LNCaP clone FGC (cell line): Measurements from ENCODE around the gene MAP1A.
"Not testable (repeated sequence)": the region's sequence is repeated elsewhere in the genome, so short reads cannot be mapped to it uniquely, and the experiment has no call there.

Experiments
- DNase-seq: peaks from one replicate; pipeline ENCODE4 v3.0.0-alpha.2; 2011; ENCODE audit warnings: low read depth
- H3K4me3 ChIP-seq: 2 replicates; pipeline ENCODE4 v1.5.1; 2011; ENCODE audit warnings: mild to moderate bottlenecking, low read depth, low read length, control low read depth
- TF ChIP-seq, protein P1 (sequence below): IDR thresholded peaks from 2 replicates; pipeline ENCODE4 v1.5.1; 2012; ENCODE audit warnings: mild to moderate bottlenecking; ENCODE audit not compliant: control insufficient read depth, insufficient read depth; ENCODE audit errors: extremely low read depth

The MAP1A gene

DNA sequence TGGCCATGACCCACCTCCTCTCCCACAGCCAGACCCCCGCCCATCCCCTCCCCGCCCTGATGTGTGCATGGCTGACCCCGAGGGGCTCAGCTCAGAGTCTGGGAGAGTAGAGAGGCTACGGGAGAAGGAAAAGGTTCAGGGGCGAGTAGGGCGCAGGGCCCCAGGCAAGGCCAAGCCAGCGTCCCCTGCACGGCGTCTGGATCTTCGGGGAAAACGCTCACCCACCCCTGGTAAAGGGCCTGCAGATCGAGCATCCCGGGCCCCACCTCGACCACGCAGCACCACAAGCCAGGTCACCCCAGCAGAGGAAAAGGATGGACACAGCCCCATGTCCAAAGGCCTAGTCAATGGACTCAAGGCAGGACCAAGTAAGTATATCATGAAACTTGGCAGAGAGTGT, 11.7 kb downstream of the MAP1A start:
- DNase-seq, result no peak
- H3K4me3 ChIP-seq, result no peak overlapping the region
- TF ChIP-seq, protein P1, sequence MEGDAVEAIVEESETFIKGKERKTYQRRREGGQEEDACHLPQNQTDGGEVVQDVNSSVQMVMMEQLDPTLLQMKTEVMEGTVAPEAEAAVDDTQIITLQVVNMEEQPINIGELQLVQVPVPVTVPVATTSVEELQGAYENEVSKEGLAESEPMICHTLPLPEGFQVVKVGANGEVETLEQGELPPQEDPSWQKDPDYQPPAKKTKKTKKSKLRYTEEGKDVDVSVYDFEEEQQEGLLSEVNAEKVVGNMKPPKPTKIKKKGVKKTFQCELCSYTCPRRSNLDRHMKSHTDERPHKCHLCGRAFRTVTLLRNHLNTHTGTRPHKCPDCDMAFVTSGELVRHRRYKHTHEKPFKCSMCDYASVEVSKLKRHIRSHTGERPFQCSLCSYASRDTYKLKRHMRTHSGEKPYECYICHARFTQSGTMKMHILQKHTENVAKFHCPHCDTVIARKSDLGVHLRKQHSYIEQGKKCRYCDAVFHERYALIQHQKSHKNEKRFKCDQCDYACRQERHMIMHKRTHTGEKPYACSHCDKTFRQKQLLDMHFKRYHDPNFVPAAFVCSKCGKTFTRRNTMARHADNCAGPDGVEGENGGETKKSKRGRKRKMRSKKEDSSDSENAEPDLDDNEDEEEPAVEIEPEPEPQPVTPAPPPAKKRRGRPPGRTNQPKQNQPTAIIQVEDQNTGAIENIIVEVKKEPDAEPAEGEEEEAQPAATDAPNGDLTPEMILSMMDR, result no peak

DNA sequence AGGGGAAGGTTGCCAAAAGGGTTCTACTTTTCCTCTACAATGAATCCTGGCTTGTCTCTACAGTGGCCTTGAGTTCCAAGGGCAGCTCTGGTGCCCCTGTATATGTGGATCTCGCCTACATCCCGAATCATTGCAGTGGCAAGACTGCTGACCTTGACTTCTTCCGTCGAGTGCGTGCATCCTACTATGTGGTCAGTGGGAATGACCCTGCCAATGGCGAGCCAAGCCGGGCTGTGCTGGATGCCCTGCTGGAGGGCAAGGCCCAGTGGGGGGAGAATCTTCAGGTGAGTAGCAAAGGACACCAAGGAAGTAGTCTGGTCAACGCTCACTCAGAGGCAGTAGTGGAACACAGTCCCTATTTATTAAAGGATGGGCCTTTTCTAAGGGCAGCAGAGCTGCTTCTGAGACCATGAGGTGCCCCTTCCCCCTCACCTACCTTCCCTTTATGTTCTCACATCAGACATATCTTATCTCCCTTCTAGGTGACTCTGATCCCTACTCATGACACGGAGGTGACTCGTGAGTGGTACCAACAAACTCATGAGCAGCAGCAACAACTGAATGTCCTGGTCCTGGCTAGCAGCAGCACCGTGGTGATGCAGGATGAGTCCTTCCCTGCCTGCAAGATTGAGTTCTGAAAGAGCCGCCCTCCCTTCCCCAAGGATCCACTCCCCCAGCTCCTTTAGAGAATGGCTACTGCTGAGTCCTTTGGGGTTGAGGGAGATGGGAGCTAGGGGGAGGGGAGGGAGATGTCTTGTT, 12.4 kb downstream of the MAP1A start:
- DNase-seq, result no peak
- no peak overlapping the region for H3K4me3 ChIP-seq
- TF ChIP-seq, protein P1, result no peak

DNA sequence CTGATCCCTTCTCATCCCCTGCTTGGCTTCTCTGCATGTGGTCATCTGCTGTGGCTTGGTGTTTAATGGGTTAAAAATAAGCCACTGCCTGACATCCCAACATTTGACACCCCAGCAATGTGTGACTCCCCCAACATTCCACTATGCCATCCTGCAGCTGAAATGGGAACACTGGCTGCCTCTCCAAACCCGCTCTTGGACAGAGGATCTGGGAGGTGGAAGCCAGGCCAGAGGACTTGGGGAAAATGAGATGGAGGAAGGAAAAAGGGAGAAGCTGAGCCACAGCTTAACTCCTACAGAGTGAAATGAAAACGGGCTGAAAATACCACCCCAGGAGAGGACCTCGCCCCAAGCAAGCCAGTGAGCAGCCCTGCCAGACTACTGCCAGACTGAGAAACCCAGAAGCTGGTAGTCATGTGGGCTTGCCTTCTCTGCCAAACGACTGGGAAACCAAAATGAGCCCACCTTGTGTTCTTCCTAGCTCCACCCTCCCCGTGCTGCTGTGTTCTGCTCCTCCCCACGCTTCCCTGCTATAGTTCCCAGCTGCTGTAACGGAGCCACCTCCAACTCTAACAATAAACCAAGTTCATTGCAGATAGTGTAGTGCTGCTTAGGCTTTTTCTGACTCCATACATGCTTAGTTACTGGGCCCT, 13.7 kb downstream of the MAP1A start:
- TF ChIP-seq, protein P1, result no peak

DNA sequence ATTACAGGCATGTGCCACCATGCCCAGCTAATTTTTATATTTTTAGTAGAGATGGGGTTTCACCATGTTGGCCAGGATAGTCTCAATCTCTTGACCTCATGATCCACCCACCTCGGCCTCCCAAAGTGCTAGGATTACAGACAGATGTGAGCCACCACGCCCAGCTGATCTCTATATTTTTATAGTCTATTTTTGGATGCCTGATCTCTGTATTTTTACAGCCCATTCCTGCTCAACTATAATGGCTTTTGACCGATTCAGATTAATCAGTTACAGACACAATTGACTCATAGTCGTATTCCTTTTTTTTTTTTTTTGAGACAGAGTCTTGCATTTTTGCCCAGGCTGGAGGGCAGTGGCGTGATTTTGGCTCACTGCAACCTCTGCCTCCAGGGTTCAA, 15.4 kb downstream of the MAP1A start:
- not testable (repeated sequence) for H3K4me3 ChIP-seq, DNase-seq

More for the DNA sequence above, 13.7 kb downstream of the MAP1A start:
- DNase-seq, result no peak
- no peak overlapping the region for H3K4me3 ChIP-seq

DNA sequence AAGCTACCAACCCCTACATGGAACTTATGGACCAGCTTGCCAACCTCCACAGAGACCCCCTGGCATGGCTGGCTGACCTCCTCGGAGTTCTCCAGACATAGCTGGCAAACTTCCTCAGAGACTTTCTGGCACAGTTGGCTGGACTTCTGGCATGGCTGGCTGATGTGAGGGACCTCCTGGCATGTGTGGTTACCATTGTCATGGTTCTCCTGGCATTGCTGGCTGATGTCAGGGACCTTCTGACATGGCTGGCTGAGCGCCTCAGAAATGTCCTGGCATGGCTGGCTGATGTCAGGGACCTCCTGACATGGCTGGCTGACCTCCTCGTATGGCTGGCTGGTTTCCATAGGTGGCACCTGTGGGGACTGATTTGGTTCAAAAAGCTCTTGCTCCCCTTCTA, 17.5 kb downstream of the MAP1A start:
- H3K4me3 ChIP-seq, result no peak overlapping the region
- no peak for DNase-seq
- TF ChIP-seq, protein P1, result no peak

DNA sequence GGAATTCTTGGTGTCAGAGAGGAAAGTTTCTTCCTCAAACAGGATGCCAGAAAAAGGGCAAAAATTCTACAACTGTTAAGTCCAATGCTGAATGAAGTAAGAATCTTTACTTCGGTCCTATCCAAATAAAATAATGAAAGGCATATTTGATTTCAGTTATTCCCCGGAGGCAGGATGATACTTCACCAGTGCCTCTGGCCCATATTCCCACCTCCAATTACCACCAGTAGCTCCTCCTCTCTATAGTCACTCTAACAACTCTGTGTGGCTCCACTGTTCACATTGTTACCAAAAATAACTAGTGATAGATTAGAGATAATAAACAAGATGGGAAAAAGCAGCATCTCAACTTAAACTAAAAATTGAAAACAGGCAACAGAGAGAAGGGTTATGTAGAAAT, 20.7 kb downstream of the MAP1A start:
- no peak overlapping the region for H3K4me3 ChIP-seq
- TF ChIP-seq, protein P1, result no peak
- no peak for DNase-seq

DNA sequence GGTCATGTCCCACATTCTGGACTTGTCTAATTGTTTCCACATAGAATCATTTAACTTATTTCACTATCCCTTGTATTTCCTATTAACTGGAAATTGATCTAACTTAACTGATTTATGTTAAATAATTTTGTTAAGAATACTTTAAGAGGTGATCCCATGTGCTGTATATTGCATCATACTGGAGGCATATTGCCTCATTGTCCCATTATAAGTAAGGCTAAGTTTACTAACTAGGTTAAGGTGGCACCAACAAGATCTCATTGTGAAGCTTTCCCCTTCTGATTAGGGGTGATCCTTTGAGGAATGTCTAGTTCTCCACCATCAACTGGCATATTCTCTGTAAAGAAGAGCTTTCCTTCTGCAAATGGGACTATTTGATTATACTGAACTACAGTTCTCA, 24.4 kb downstream of the MAP1A start:
- TF ChIP-seq, protein P1, result no peak
- DNase-seq, result no peak
- no peak overlapping the region for H3K4me3 ChIP-seq
